Activated CD4-positive, alpha-beta T cell treated with anti-CD3 and anti-CD28 coated beads for 36 hours (primary cell): Measurements from ENCODE around the gene CHD2. TPM values are rescaled to one million over a fixed set of nuclear protein-coding genes. Genes with fewer than 3 reads are reported as not detected.
"Not testable (repeated sequence)": the region's sequence is repeated elsewhere in the genome, so short reads cannot be mapped to it uniquely, and the experiment has no call there.

ENCODE experiments used
- ATAC-seq: fragments of 200-7000 bp; cut with Tn5 transposase; one replicate; pipeline ENCODE4 v1.10.0; 2021; ENCODE audit warnings: mild to moderate bottlenecking, moderate library complexity
- CTCF ChIA-PET: fragments of 350-600 bp; sonication (Branson Sonifier 250); formaldehyde crosslinking; loops from one replicate; lab custom pipeline; 2021; ENCODE audit warnings: antibody characterized with exemption; lab: Charles Lee
- POLR2A ChIA-PET: fragments of 350-600 bp; sonication (Branson Sonifier 250); formaldehyde crosslinking; loops from one replicate; lab custom pipeline; 2021; ENCODE audit warnings: antibody characterized with exemption, inconsistent platforms; lab: Charles Lee
- DNase-seq: peaks from one replicate; pipeline ENCODE4 v3.0.0-alpha.2; 2020
- H3K27ac Mint-ChIP-seq: one replicate; pipeline ENCODE4 v1.8.0; 2021; ENCODE audit warnings: mixed read lengths
- H3K27me3 Mint-ChIP-seq: one replicate; pipeline ENCODE4 v1.8.0; 2021; ENCODE audit warnings: mixed read lengths
- H3K36me3 Mint-ChIP-seq: one replicate; pipeline ENCODE4 v1.8.0; 2021; ENCODE audit warnings: low read depth, mixed read lengths
- H3K4me1 Mint-ChIP-seq: one replicate; pipeline ENCODE4 v1.8.0; 2021; ENCODE audit warnings: mixed read lengths
- H3K4me3 Mint-ChIP-seq: one replicate; pipeline ENCODE4 v1.8.0; 2021; ENCODE audit warnings: mild to moderate bottlenecking, moderate library complexity, mixed read lengths
- H3K9me3 Mint-ChIP-seq: one replicate; pipeline ENCODE4 v1.8.0; 2021; ENCODE audit warnings: low read depth, mixed read lengths
- intact Hi-C, 2 experiments: fragments of 100-400 bp; cut with DNase I in 1 of 2; cut with micrococcal nuclease in 1 of 2; formaldehyde crosslinking; loops; one replicate each; pipeline versions ENCODE4 v1.14.2 to v1.15.1; 2022 to 2024; cut with DNase I, micrococcal nuclease
- total RNA-seq, 2 experiments: library from RNA; stranded (reverse); gene quantifications; one replicate each; pipeline ENCODE4 v1.2.3, GENCODE V29; 2021

CHD2 gene
- total RNA-seq, 2 experiments from 2014 or later = 118 to 149 TPM

DNA sequence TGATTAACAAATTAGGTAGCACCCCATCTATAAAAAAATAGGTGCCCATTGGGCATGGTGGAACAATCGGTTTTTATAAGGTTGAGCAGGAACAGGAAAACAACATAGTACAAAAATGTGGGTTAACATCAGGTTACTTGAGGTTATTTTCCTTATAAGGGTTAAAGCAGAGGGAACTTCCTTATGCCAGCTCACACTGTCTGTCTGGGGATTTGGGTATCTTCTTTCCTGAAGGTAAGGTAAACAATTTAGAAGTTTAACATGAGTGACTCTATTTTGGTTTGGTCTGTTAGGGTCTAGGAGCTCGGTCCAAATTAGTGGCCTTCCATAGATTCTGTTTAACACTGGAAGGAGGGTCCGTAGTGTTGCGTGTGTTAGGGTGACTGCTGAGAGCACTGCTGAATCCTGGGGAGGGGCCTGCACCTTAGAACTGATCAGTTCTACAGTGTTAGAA is 14.7 kb downstream of the CHD2 start:
- peaks cover 60% of the 10 kb centered on the region for H3K36me3 Mint-ChIP-seq
- intact Hi-C loops = loop anchor here (1.0 to 5.0 kb wide), 4 partner anchors 7 to 32 kb away; partner anchors contain the start of gene CHD2 (in 1 of the 2)

DNA sequence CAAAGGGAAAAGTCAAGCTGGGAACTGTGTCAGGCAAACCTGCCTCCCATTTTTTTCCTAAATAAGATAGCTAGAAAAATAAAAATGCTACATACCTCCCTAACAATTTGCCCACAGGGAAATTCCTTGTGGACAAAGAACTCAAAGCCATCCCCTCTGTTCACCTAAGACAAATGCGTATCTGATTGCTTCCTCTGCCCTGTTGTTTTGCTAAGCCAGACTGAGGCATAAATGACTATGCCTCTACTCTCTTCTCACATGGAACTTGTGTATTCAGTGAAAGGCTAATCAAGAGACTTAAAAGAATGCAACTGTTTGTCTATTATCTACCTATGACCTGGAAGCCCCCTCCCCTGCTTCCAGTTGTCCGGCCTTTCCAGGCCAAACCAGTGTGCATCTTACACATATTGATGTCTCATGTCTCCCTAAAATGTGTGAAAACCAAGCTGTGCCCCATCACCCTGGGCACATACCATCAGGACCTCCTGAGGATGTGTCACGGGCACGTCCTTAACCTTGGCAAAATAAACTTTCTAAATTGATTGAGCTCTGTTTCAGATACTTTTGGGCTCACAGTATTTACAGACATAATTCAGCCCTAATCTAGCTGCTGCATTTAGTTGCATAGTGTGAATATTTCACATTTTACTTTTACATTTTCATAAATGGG is 15.8 kb downstream of the CHD2 start:
- Mint-ChIP-seq H3K27ac (peak overlapping the region; percentile 95), H3K4me1 (peaks cover 86% of the 10 kb centered on the region), H3K27me3 (no peaks in the 10 kb centered on the region), H3K4me3 (peak overlapping the region; percentile 78), H3K9me3 (no peaks in the 10 kb centered on the region), H3K36me3 (peaks cover 59% of the 10 kb centered on the region)
- CTCF ChIA-PET = interaction anchor here (0.9 to 6.1 kb wide), 18 partner anchors 9 to 118 kb away, joined by 3 to 87 read pairs (median 6); partner anchors contain the start of gene CHD2
- intact Hi-C loops = loop anchor here (1.0 to 5.0 kb wide), 4 partner anchors 9 to 34 kb away; partner anchors contain the start of gene CHD2 (in 1 of the 2)
- DNase-seq (no peak), ATAC-seq (peak; percentile 31)
- POLR2A ChIA-PET = interaction anchor here (0.7 to 3.2 kb wide), 8 partner anchors 9 to 112 kb away, joined by 3 to 28 read pairs (median 8); partner anchors contain the start of gene CHD2

More for the DNA sequence above, 14.7 kb downstream of the CHD2 start:
- Mint-ChIP-seq H3K4me3 (peak overlapping the region; percentile 78), H3K27ac (peak overlapping the region; percentile 98), H3K27me3 (no peaks in the 10 kb centered on the region), H3K9me3 (no peaks in the 10 kb centered on the region), H3K4me1 (peaks cover 82% of the 10 kb centered on the region)
- no peak for DNase-seq
- ChIA-PET POLR2A (interaction anchor here (0.7 to 3.2 kb wide), 6 partner anchors 8 to 106 kb away, joined by 3 to 28 read pairs (median 16); partner anchors contain the start of gene CHD2), CTCF (interaction anchor here (0.9 to 6.1 kb wide), 17 partner anchors 10 to 117 kb away, joined by 3 to 87 read pairs (median 5); partner anchors contain the start of gene CHD2)
- peak; percentile 72 for ATAC-seq

DNA sequence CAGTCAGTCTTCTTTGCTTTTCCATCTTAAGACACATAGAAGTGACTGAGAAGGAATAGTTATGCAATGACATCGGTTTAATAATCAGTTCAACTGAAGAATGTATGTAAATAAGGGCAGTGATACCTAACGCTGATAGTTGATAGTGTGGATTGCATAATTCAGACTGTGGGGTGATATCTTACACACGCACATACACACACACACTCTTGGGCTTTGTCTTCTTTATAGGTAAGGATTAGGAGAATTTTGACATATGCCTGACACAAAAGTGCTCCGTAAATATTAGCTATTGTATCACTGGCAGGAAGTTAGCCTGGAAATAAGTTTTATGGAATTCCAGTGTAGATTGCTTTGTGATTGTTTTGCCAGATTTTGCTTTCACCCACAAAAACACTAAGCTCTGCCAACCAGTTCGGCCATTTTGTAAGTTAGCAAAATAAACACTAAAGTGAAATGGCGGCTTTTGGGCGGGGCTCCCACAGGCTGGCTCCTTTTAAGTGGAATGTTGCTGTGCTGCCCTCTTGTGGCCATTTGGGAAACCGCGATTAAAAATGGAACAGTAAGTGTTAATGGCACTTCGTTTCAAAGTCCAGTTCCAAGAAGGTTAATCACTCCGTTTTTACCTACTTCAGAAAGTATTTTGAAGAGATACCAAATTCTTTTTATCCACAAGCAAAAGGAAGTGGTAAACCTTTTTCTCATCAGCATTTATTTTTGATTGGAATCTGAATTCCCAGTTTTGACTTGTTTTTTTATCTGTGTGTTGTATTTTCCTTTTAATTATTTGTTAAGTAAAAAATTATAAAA is 17.7 kb downstream of the CHD2 start:
- peaks cover 86% of the 10 kb centered on the region for H3K4me1 Mint-ChIP-seq
- H3K9me3 Mint-ChIP-seq = no peaks in the 10 kb centered on the region
- DNase-seq = peak; percentile 96
- ChIA-PET CTCF (interaction anchor here (0.6 to 6.1 kb wide), 31 partner anchors 10 to 222 kb away, joined by 3 to 87 read pairs (median 5); partner anchors contain the start of gene CHD2), POLR2A (interaction anchor here (0.5 to 2.2 kb wide), 8 partner anchors 10 to 121 kb away, joined by 3 to 10 read pairs (median 5); partner anchors contain the start of gene CHD2)
- intact Hi-C loops = loop anchor here (1.0 to 5.0 kb wide), 6 partner anchors 12 to 121 kb away; no protein-coding TSS in a partner anchor
- no peaks in the 10 kb centered on the region for H3K27me3 Mint-ChIP-seq
- peak; percentile 10 for ATAC-seq
- H3K27ac Mint-ChIP-seq = peak overlapping the region; percentile 84
- H3K4me3 Mint-ChIP-seq = peak overlapping the region; percentile 20
- peaks cover 53% of the 10 kb centered on the region for H3K36me3 Mint-ChIP-seq

DNA sequence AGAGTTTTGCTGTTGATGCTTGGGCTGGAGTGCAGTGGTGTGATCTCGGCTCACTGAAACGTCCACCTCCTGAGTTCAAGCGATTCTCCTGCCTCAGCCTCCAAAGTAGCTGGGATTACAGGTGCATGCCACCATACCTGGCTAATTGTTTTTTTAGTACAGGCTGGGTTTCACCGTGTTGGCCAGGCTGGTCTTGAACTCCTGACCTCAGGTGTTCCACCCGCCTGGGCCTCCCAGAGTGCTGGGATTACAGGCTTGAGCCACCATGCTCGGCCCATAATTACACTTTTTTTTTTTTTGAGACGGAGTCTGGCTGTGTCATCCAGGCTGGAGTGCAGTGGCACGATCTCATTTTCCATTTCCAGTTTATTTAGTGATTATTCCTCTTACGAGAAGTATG is 18.8 kb downstream of the CHD2 start:
- H3K36me3 Mint-ChIP-seq = peaks cover 56% of the 10 kb centered on the region
- H3K4me3 Mint-ChIP-seq, H3K9me3 Mint-ChIP-seq, H3K27me3 Mint-ChIP-seq, H3K27ac Mint-ChIP-seq, ATAC-seq, DNase-seq: not testable (repeated sequence)
- intact Hi-C loops = loop anchor here (1.0 to 5.0 kb wide), 6 partner anchors 13 to 122 kb away; no protein-coding TSS in a partner anchor
- POLR2A ChIA-PET = interaction anchor here (0.6 to 2.2 kb wide), 4 partner anchors 11 to 111 kb away, joined by 5 to 10 read pairs (median 8); partner anchors contain the start of gene CHD2
- CTCF ChIA-PET = interaction anchor here (0.7 to 6.1 kb wide), 14 partner anchors 11 to 223 kb away, joined by 3 to 87 read pairs (median 7); partner anchors contain the start of gene CHD2
- H3K4me1 Mint-ChIP-seq = peaks cover 86% of the 10 kb centered on the region

DNA sequence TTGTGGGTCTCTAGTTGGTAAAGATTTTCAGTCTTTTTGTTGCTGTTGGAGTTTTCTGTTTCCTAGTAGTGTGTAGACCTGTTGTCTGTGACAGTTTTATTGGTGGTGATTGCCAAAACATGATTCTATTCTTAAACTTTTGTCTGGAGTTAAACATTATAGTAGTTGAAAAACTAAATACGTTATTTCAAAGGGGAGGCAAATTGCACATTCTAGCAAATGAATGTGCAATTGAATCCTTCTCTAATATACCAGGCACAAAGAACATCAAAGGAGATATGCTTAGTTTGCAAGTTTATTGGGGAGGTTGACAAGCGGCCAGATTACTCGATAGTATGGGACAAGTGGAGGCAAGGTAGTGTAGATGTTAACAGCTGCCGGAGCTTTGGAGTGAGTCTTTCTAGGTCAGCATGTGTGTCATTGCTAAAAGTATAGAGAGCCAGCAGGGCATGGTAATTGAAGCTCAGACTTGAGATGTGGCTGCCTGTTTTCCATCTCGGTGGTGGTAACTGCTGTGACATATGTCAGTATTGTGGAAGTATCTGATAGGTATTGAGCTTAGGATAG is 20.6 kb downstream of the CHD2 start:
- peaks cover 69% of the 10 kb centered on the region for H3K36me3 Mint-ChIP-seq
- ChIA-PET POLR2A (interaction anchor here (0.6 to 2.6 kb wide), 5 partner anchors 13 to 112 kb away, joined by 3 to 20 read pairs (median 9); partner anchors contain the start of gene CHD2), CTCF (interaction anchor here (0.6 to 2.9 kb wide), 11 partner anchors 13 to 131 kb away, joined by 3 to 34 read pairs (median 8); no protein-coding TSS in a partner anchor)
- no peak for DNase-seq
- H3K4me3 Mint-ChIP-seq = peak overlapping the region; percentile 13
- H3K27ac Mint-ChIP-seq = peak overlapping the region; percentile 87
- peaks cover 86% of the 10 kb centered on the region for H3K4me1 Mint-ChIP-seq
- intact Hi-C loops = loop anchor here in 1 of 2 experiments (10.0 kb wide), 1 partner anchor 94 kb away; no protein-coding TSS in a partner anchor
- H3K9me3 Mint-ChIP-seq = no peaks in the 10 kb centered on the region
- H3K27me3 Mint-ChIP-seq = no peaks in the 10 kb centered on the region
- ATAC-seq = no peak

DNA sequence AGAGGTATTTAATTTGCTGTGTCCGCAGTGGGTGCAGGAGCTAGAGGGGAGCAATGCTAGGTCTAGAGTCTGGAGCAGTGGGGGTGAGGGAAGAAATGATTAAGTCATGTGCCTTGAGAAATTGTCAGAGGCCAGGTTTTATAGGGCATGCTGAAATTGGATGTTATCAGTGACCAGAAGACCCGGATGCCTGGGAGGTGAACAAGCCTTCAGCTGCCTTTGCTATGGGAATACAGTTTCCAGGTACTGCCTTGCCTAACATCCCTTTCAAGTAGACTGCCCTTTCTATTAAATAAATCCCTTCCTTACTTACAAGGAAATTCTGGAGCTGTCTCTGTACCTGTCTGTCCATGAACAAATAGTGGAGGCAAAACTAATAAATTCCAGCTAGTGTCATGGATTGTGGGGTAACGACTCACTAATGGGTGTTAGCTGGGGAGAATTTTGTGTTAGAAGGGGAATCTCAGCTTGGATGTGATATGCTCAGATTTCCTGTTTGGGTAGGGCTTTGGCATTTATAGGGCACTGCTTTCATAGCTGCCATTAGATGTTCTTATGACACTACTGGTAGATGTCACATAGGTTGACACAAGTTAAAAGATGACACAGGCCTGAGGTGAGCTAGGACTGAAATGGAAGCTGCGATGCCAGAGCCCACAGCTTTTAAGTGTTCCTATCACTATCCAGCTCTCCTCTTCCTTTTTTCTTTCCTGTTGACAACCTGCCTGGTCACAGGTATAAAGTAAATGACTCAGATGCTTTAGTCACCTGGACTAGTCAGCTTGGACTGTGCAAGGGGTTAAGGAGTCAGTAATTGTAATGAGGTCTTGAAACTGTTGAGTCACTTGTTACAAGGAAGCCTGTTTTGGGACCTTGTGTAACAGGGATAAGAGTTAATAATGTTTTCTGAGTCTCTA is 21.3 kb downstream of the CHD2 start:
- DNase-seq = peak; percentile 45
- H3K27ac Mint-ChIP-seq = peak overlapping the region; percentile 87
- POLR2A ChIA-PET = interaction anchor here (0.7 to 2.6 kb wide), 7 partner anchors 11 to 126 kb away, joined by 3 to 20 read pairs (median 5); partner anchors contain the start of gene CHD2
- peak; percentile 76 for ATAC-seq
- H3K4me1 Mint-ChIP-seq = peaks cover 86% of the 10 kb centered on the region
- intact Hi-C loops = loop anchor here in 1 of 2 experiments (2.0 to 10.0 kb wide), 2 partner anchors 35 to 93 kb away; no protein-coding TSS in a partner anchor
- no peaks in the 10 kb centered on the region for H3K9me3 Mint-ChIP-seq
- CTCF ChIA-PET = interaction anchor here (0.6 to 2.9 kb wide), 20 partner anchors 9 to 132 kb away, joined by 3 to 34 read pairs (median 4); partner anchors contain the start of gene CHD2
- H3K27me3 Mint-ChIP-seq = no peaks in the 10 kb centered on the region
- peaks cover 67% of the 10 kb centered on the region for H3K36me3 Mint-ChIP-seq
- peak overlapping the region; percentile 13 for H3K4me3 Mint-ChIP-seq

DNA sequence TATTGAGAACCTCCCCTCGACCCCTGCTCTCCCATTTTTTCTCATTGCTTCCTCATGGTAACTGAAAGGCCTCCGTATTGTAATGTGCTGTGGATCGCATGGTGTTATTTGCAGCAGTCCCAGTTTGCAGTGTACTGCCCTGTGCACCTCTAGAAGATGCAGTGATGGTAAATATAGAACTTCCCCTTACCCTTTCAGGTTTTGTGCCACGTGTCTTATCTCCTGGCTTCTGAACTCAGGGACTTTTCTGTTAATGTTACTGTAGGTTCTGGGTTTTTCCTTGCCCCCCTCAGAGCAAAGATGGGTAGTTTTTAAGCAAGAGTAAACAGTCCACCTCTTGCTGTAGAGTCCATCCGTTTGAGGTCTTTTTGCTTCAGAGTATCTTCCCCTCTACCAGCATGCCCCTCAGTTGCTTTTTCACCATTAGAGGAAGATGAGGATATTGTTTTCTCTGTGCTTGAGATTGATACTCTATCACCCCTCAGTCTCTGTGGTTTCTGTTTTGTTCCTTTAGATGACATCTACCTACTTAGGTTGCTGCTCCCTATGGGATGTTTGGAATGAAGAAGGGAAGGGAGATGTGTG is 22.4 kb downstream of the CHD2 start:
- Mint-ChIP-seq H3K9me3 (no peaks in the 10 kb centered on the region), H3K27ac (peak overlapping the region; percentile 87), H3K36me3 (peaks cover 67% of the 10 kb centered on the region), H3K4me1 (peaks cover 86% of the 10 kb centered on the region), H3K27me3 (no peaks in the 10 kb centered on the region), H3K4me3 (peak overlapping the region; percentile 15)
- ChIA-PET CTCF (interaction anchor here (0.6 to 2.9 kb wide), 10 partner anchors 11 to 125 kb away, joined by 3 to 34 read pairs (median 10); partner anchors contain the start of gene CHD2), POLR2A (interaction anchor here (1.7 to 2.6 kb wide), 3 partner anchors 15 to 114 kb away, joined by 9 to 20 read pairs (median 12); no protein-coding TSS in a partner anchor)
- ATAC-seq (no peak), DNase-seq (no peak)
- intact Hi-C loops = loop anchor here in 1 of 2 experiments (2.0 to 10.0 kb wide), 2 partner anchors 34 to 92 kb away; no protein-coding TSS in a partner anchor

DNA sequence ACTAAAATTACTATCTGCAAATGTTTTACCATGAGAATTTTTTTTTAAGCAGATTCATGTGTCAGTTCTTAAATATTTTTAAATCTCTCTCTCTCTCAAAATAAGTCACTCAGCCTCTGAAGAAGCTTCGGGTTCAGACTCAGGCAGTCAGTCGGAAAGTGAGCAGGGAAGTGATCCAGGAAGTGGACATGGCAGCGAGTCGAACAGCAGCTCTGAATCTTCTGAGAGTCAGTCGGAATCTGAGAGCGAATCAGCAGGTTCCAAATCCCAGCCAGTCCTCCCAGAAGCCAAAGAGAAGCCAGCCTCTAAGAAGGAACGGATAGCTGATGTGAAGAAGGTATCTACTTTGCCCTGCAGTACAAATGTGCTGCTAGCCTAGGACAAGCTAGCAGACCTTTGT is 24.1 kb downstream of the CHD2 start:
- Mint-ChIP-seq H3K4me1 (peaks cover 93% of the 10 kb centered on the region), H3K36me3 (peaks cover 77% of the 10 kb centered on the region), H3K27ac (peak overlapping the region; percentile 52), H3K4me3 (no peak overlapping the region), H3K27me3 (no peaks in the 10 kb centered on the region), H3K9me3 (no peaks in the 10 kb centered on the region)
- DNase-seq (no peak), ATAC-seq (no peak)
- POLR2A ChIA-PET = interaction anchor here (0.8 kb wide), 2 partner anchors 17 to 25 kb away, joined by 3 read pairs; no protein-coding TSS in a partner anchor
- CTCF ChIA-PET = interaction anchor here (0.6 to 2.9 kb wide), 10 partner anchors 13 to 131 kb away, joined by 3 to 14 read pairs (median 4); no protein-coding TSS in a partner anchor
- intact Hi-C loops = loop anchor here in 1 of 2 experiments (10.0 kb wide), 1 partner anchor 91 kb away; no protein-coding TSS in a partner anchor
